H1 (cell line): ENCODE data around the gene IFNE. TPM values are rescaled to one million over a fixed set of nuclear protein-coding genes. Genes with fewer than 3 reads are reported as not detected.

ENCODE experiments used
- CTCF ChIA-PET: fragments of 300-600 bp; sonication (Branson Sonifier 250); formaldehyde crosslinking; loops from one replicate; lab custom pipeline; 2021; ENCODE audit not compliant: partially characterized antibody; lab: Charles Lee
- POLR2A ChIA-PET: fragments of 300-600 bp; sonication (Branson Sonifier 250); formaldehyde crosslinking; loops from one replicate; lab custom pipeline; 2021; ENCODE audit warnings: inconsistent platforms; ENCODE audit not compliant: partially characterized antibody; lab: Charles Lee
- DNase-seq, 2 experiments: peaks; one replicate each; pipeline versions ENCODE4 v3.0.0 to v3.0.0-alpha.2; 2010 to 2022; ENCODE audit warnings: low spot score in 2 of 2, low read depth in 1 of 2, mixed read lengths in 1 of 2
- FAIRE-seq: peaks from 2 replicates; lab custom pipeline; 2011; peaks lifted over from hg19 to GRCh38; lab: Jason Lieb, UNC
- H2AFZ ChIP-seq: 2 replicates; pipeline ENCODE4 v1.8.1; 2012; ENCODE audit warnings: low read length, inconsistent platforms
- H2AK5ac ChIP-seq: 2 replicates; pipeline ENCODE4 v1.6.1; 2013; ENCODE audit warnings: low read depth, low read length
- H2BK120ac ChIP-seq: replicated peaks from 2 replicates; pipeline ENCODE3; 2013; ENCODE audit warnings: low read depth, low read length, inconsistent platforms
- H2BK12ac ChIP-seq: 2 replicates; pipeline ENCODE4 v1.6.1; 2013; ENCODE audit warnings: low read depth, low read length
- H2BK15ac ChIP-seq: 2 replicates; pipeline ENCODE4 v1.6.1; 2013; ENCODE audit warnings: low read length
- H2BK20ac ChIP-seq: 2 replicates; pipeline ENCODE4 v1.6.1; 2013; ENCODE audit warnings: low read length
- H2BK5ac ChIP-seq: 2 replicates; pipeline ENCODE4 v1.6.1; 2013; ENCODE audit warnings: low read depth, low read length
- H3K14ac ChIP-seq: 2 replicates; pipeline ENCODE4 v1.6.1; 2013; ENCODE audit warnings: inconsistent platforms; ENCODE audit not compliant: insufficient read length
- H3K18ac ChIP-seq: 2 replicates; pipeline ENCODE4 v1.6.1; 2013; ENCODE audit warnings: low read length; ENCODE audit errors: extremely low read depth
- H3K23ac ChIP-seq: 2 replicates; pipeline ENCODE4 v1.6.1; 2013; ENCODE audit warnings: inconsistent platforms; ENCODE audit not compliant: insufficient read length
- H3K23me2 ChIP-seq: 2 replicates; pipeline ENCODE4 v1.6.1; 2013; ENCODE audit warnings: low read depth, low read length
- H3K27ac ChIP-seq: 2 replicates; pipeline ENCODE4 v1.6.1; 2011; ENCODE audit warnings: low read depth, low read length, inconsistent platforms
- H3K27me3 ChIP-seq, 4 experiments: replicated peaks in 1 of 4; 1 replicate in 1 of 4; 2 replicates in 3 of 4; pipeline versions ENCODE4 v1.6.1 to v1.8.1; 2011 to 2013; ENCODE audit warnings: low read length in 3 of 4, mild to moderate bottlenecking in 3 of 4, inconsistent platforms in 2 of 4, mixed read lengths in 2 of 4, moderate library complexity in 1 of 4; ENCODE audit not compliant: control insufficient read depth in 3 of 4, insufficient read depth in 3 of 4; ENCODE audit errors: extremely low read depth in 1 of 4
- H3K36me3 ChIP-seq, 4 experiments: 2 replicates each; pipeline versions ENCODE4 v1.6.1 to v1.8.1; 2011 to 2013; ENCODE audit warnings: mild to moderate bottlenecking in 4 of 4, low read length in 3 of 4, moderate library complexity in 2 of 4, control low read depth in 1 of 4, inconsistent platforms in 1 of 4; ENCODE audit not compliant: insufficient read depth in 4 of 4, control insufficient read depth in 2 of 4
- H3K4ac ChIP-seq: replicated peaks from 2 replicates; pipeline ENCODE3; 2013; ENCODE audit warnings: low read length, low read depth, mixed read lengths, inconsistent platforms; ENCODE audit not compliant: insufficient read length
- H3K4me1 ChIP-seq, 4 experiments: replicated peaks in 1 of 4; 1 replicate in 1 of 4; 2 replicates in 3 of 4; pipeline versions ENCODE4 v1.6.1 to v1.8.1; 2011 to 2013; ENCODE audit warnings: low read length in 3 of 4, inconsistent platforms in 2 of 4, mixed read lengths in 1 of 4; ENCODE audit not compliant: insufficient read depth in 4 of 4, control insufficient read depth in 3 of 4
- H3K4me2 ChIP-seq, 2 experiments: 2 replicates each; pipeline versions ENCODE4 v1.6.1 to v1.8.1; 2011 to 2013; ENCODE audit warnings: low read depth in 2 of 2, low read length in 2 of 2, control low read depth in 1 of 2, inconsistent platforms in 1 of 2, mild to moderate bottlenecking in 1 of 2; ENCODE audit not compliant: insufficient read depth in 1 of 2
- H3K4me3 ChIP-seq, 4 experiments: fragments of 200-600, 300-600 bp in 1 of 4; sonication (generic), shearing (Covaris generic), sonication (Bioruptor Twin) in 1 of 4; 2 replicates each; pipeline versions ENCODE4 v1.5.1 to v1.8.1; 2011 to 2016; ENCODE audit warnings: low read length in 4 of 4, low read depth in 3 of 4, control low read depth in 2 of 4, inconsistent platforms in 2 of 4, mild to moderate bottlenecking in 2 of 4, mixed read lengths in 1 of 4, moderate library complexity in 1 of 4; ENCODE audit not compliant: insufficient read depth in 2 of 4; ENCODE audit errors: extremely low read depth in 1 of 4
- H3K56ac ChIP-seq: replicated peaks from 2 replicates; pipeline ENCODE3; 2013; ENCODE audit warnings: low read depth, mild to moderate bottlenecking, mixed read lengths, low read length, inconsistent platforms; ENCODE audit not compliant: insufficient read length
- H3K79me1 ChIP-seq: 2 replicates; pipeline ENCODE4 v1.6.1; 2013; ENCODE audit warnings: low read depth, low read length, control low read depth
- H3K79me2 ChIP-seq, 2 experiments: 2 replicates each; pipeline versions ENCODE4 v1.6.1 to v1.8.1; 2012 to 2013; ENCODE audit warnings: low read length in 2 of 2, mild to moderate bottlenecking in 2 of 2, inconsistent platforms in 1 of 2; ENCODE audit not compliant: insufficient read depth in 2 of 2, control insufficient read depth in 1 of 2
- H3K9ac ChIP-seq, 4 experiments: replicated peaks in 1 of 4; 1 replicate in 1 of 4; 2 replicates in 3 of 4; pipeline versions ENCODE4 v1.6.1 to v1.8.1; 2011 to 2013; ENCODE audit warnings: low read depth in 3 of 4, low read length in 3 of 4, control low read depth in 2 of 4, mild to moderate bottlenecking in 2 of 4, moderate library complexity in 2 of 4, inconsistent platforms in 1 of 4; ENCODE audit errors: extremely low read depth in 1 of 4
- H3K9me3 ChIP-seq, 2 experiments: 2 replicates each; pipeline versions ENCODE4 v1.6.1 to v1.8.1; 2012 to 2013; ENCODE audit warnings: mild to moderate bottlenecking in 2 of 2, moderate library complexity in 2 of 2, control low read depth in 1 of 2, inconsistent platforms in 1 of 2, low read depth in 1 of 2, low read length in 1 of 2, mixed read lengths in 1 of 2; ENCODE audit not compliant: insufficient read depth in 2 of 2
- H4K20me1 ChIP-seq, 2 experiments: replicated peaks in 1 of 2; 2 replicates each; pipeline versions ENCODE3 to v1.8.1; 2011 to 2013; ENCODE audit warnings: inconsistent platforms in 2 of 2, low read length in 2 of 2, mild to moderate bottlenecking in 1 of 2; ENCODE audit not compliant: insufficient read depth in 2 of 2, control insufficient read depth in 1 of 2
- H4K5ac ChIP-seq: 2 replicates; pipeline ENCODE4 v1.6.1; 2013; ENCODE audit warnings: low read length, low read depth, mixed read lengths, inconsistent platforms; ENCODE audit not compliant: insufficient read length
- H4K8ac ChIP-seq: 2 replicates; pipeline ENCODE4 v1.8.0; 2013; ENCODE audit warnings: mild to moderate bottlenecking, moderate library complexity, low read length, inconsistent platforms; ENCODE audit not compliant: insufficient read depth; ENCODE audit errors: extremely low read depth
- H4K91ac ChIP-seq: replicated peaks from 2 replicates; pipeline ENCODE3; 2013; ENCODE audit warnings: low read length, mixed read lengths, inconsistent platforms; ENCODE audit not compliant: insufficient read length
- ASH2L ChIP-seq: fragments of 200-600, 300-600 bp; sonication (generic); IDR thresholded peaks from one replicate; pipeline ENCODE4 v1.7.1; 2017; ENCODE audit warnings: low read length
- ATF2 ChIP-seq: IDR thresholded peaks from 2 replicates; pipeline ENCODE4 v1.6.1; 2012; ENCODE audit warnings: low read length, inconsistent platforms
- CTCF ChIP-seq, 3 experiments: IDR thresholded peaks; 1 replicate in 2 of 3; 2 replicates in 1 of 3; pipeline versions ENCODE4 v1.5.1 to v1.6.1; 2011; ENCODE audit warnings: low read length in 3 of 3, mild to moderate bottlenecking in 3 of 3, inconsistent platforms in 2 of 3, low read depth in 1 of 3, moderate library complexity in 1 of 3; ENCODE audit not compliant: insufficient read depth in 1 of 3; ENCODE audit errors: control extremely low read depth in 1 of 3
- MAFK ChIP-seq: IDR thresholded peaks from 2 replicates; pipeline ENCODE4 v1.6.1; 2012; ENCODE audit warnings: low read depth, mild to moderate bottlenecking, improper control_type of control experiment, low read length
- MAX ChIP-seq: IDR thresholded peaks from 2 replicates; pipeline ENCODE4 v1.6.1; 2012; ENCODE audit warnings: inconsistent platforms
- SP2 ChIP-seq: IDR thresholded peaks from 2 replicates; pipeline ENCODE4 v1.6.1; 2012; ENCODE audit warnings: mild to moderate bottlenecking, low read length, inconsistent platforms
- WGBS, 2 experiments: shearing (Covaris generic) in 1 of 2; methylation state at CpG; one replicate each; pipeline versions ENCODE4 v1.1.6 to v1.1.7; 2013 to 2015; ENCODE audit warnings: low lambda C conversion rate in 2 of 2, mixed read lengths in 2 of 2, inconsistent platforms in 1 of 2, low coverage in 1 of 2, missing lambda C conversion rate in 1 of 2; ENCODE audit not compliant: insufficient replicate concordance in 2 of 2, insufficient coverage in 1 of 2, insufficient read length in 1 of 2; ENCODE audit errors: extremely low coverage in 1 of 2, missing lambda C conversion rate in 1 of 2; 5-methylcytosine and 5-hydroxymethylcytosine counted together
- polyA plus RNA-seq, 7 experiments: library from polyadenylated mRNA; depleted of rRNA in 3 of 7; stranded (reverse) in 5 of 7; unstranded in 2 of 7; fragments of >200 nt in 5 of 7; fragments of 200-250 nt in 2 of 7; gene quantifications; 1 replicate in 5 of 7; 2 replicates in 1 of 7; 4 replicates in 1 of 7; pipeline versions ENCODE4 v1.2.1 to v1.2.3, GENCODE V29; 2011 to 2013; ENCODE audit warnings: missing spikeins in 2 of 7, mixed read lengths in 2 of 7
- total RNA-seq: library from RNA; stranded (reverse); fragmentation: NEBNext Ultra II Directional; extraction: Animal tissue kit (Norgen Biotek cat#: 25700); gene quantifications from 2 replicates; pipeline ENCODE4 v1.2.1, GENCODE V29; 2021
- TF ChIP-seq, protein P1 (sequence below): IDR thresholded peaks from 2 replicates; pipeline ENCODE4 v1.6.1; 2011; ENCODE audit warnings: low read length, improper control_type of control experiment

IFNE gene
- total and polyA plus RNA-seq, 2 of the 8 experiments (the other 6 are each of a cell fraction or from before 2014, with no cell fraction given) = 0.08 TPM; not detected in 1

- H2AK5ac ChIP-seq = no peak overlapping the region
- H3K79me2 ChIP-seq = no peaks in the 10 kb centered on the region
- no peak overlapping the region for H2AFZ ChIP-seq
- ChIA-PET POLR2A (no interaction called here), CTCF (interaction anchor here (0.8 to 1.3 kb wide), 2 partner anchors 12 to 185 kb away, joined by 3 to 4 read pairs; no protein-coding TSS in a partner anchor)
- no peaks in the 10 kb centered on the region for H3K79me1 ChIP-seq
- H3K36me3 ChIP-seq = no peaks in the 10 kb centered on the region; a peak in 3 of 8 replicates
- DNase-seq (no peak), FAIRE-seq (no peak)
- H3K4me2 ChIP-seq = no peak overlapping the region
- no peak overlapping the region for H3K9ac ChIP-seq
- H2BK20ac ChIP-seq = no peak overlapping the region
- no peak overlapping the region for H3K4me3 ChIP-seq
- peaks cover 0 to 8% of the 10 kb centered on the region in 2 experiments; a peak in 3 of 4 replicates for H3K9me3 ChIP-seq
- no peak overlapping the region for H3K18ac ChIP-seq
- no peak overlapping the region for H2BK15ac ChIP-seq
- no peak overlapping the region for H4K5ac ChIP-seq
- H3K56ac ChIP-seq = no peak overlapping the region
- H3K27me3 ChIP-seq = no peaks in the 10 kb centered on the region
- H3K4ac ChIP-seq = no peak overlapping the region
- H3K4me1 ChIP-seq = no peaks in the 10 kb centered on the region
- no peak overlapping the region for H3K14ac ChIP-seq
- no peak overlapping the region for H4K91ac ChIP-seq
- no peak overlapping the region for H2BK12ac ChIP-seq
- H4K20me1 ChIP-seq = no peaks in the 10 kb centered on the region
- H3K27ac ChIP-seq = no peak overlapping the region
- no peak overlapping the region for H2BK5ac ChIP-seq
- no peak overlapping the region for H3K23ac ChIP-seq
- no peak overlapping the region for H4K8ac ChIP-seq
- H2BK120ac ChIP-seq = no peak overlapping the region
- no peaks in the 10 kb centered on the region for H3K23me2 ChIP-seq
- 82% methylated on average over 2 of the region's 2 CpGs; no CpG with 5 or more reads in 1 of the 2 experiments for WGBS, 2 experiments
- TF ChIP-seq MAX = no peak
- no peak for TF ChIP-seq SP2
- TF ChIP-seq, protein P1, sequence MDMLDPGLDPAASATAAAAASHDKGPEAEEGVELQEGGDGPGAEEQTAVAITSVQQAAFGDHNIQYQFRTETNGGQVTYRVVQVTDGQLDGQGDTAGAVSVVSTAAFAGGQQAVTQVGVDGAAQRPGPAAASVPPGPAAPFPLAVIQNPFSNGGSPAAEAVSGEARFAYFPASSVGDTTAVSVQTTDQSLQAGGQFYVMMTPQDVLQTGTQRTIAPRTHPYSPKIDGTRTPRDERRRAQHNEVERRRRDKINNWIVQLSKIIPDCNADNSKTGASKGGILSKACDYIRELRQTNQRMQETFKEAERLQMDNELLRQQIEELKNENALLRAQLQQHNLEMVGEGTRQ = no peak
- no peak for TF ChIP-seq MAFK
- no peak for TF ChIP-seq ASH2L
- TF ChIP-seq CTCF (IDR thresholded peaks at IDR 0.05; ENCODE audit: control extremely low read depth in 1 of 3, insufficient read depth in 1 of 3, low read depth in 1 of 3, low read length in 3 of 3) = no peak
- no peak for TF ChIP-seq ATF2
These were observed 42.2 kb upstream of the IFNE start for GRCh38 chr9:21524099-21524830.
